Measurements from ENCODE around the gene INTS6.

GRCh38 chr13:51416107-51416506, 36.7 kb downstream of the INTS6 start:
- TF ChIP-seq CTCF (IDR thresholded peaks at IDR 0.05) (no peak), POLR2A (IDR thresholded peaks at IDR 0.05) (no peak)
